Stimulated activated CD8-positive, alpha-beta memory T cell treated with anti-CD3 and anti-CD28 coated beads, Interleukin-2, amount 100 ng/mL, for 48 hours (primary cell): ENCODE results near the gene SRGAP3.
A peak's percentile ranks its signal among the peaks of the same experiment; 100 is the strongest.

Experiments used
- DNase-seq, 2 donors: peaks; one replicate each; pipeline ENCODE4 v3.0.0-alpha.2; 2020; ENCODE audit warnings: low read depth in 2 of 2

SRGAP3 gene

GRCh38 chr3:8987226-8987625, 262.2 kb downstream of the SRGAP3 start:
- no peak for DNase-seq

DNA sequence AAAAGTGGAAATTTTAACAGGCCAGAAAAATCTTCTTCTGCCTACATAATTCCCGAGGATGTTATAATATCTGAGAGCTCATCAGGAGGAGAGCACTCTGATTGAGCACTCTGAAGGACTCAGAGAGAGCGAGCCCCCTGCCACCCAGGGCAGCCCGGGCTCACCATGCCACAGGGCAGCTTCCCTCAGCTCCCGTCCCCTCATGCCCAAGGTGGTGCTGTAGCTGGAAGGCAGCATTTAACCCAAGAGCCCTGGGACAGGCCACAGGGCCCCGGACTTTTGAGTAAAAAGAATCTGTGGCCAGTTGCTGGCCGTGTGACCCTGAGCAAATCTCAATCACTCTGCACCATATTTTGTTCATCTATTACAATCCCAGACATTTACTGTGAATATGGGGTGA, 262.7 kb downstream of the SRGAP3 start:
- DNase-seq, result no peak

GRCh38 chr3:8985876-8986275, 263.6 kb downstream of the SRGAP3 start:
- no peak for DNase-seq

- no peak for DNase-seq
Observed at GRCh38 chr3:8985411-8985831, 264.0 kb downstream of the SRGAP3 start.

DNA sequence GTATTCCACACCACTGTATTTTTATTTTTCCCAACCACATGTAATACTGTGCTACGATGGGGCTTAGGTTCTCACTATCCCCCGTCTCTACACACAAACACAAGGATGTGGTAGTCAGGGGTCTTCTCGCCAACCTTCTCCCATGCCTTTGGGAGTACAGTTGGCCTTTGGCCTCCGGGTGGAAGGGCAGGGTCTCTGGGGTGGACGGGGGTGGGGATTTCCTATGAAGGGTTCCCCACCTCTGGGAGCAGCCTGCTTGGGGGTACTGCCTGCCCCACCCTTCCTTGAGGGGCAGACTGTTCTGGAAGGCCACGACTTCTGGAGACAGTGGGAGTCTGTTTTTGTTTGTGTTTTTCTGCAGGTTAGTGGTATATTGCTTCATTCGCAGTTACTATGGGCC, 264.9 kb downstream of the SRGAP3 start:
- DNase-seq, result no peak

- no peak for DNase-seq
Observed at GRCh38 chr3:8984081-8984480, 265.4 kb downstream of the SRGAP3 start.

DNA sequence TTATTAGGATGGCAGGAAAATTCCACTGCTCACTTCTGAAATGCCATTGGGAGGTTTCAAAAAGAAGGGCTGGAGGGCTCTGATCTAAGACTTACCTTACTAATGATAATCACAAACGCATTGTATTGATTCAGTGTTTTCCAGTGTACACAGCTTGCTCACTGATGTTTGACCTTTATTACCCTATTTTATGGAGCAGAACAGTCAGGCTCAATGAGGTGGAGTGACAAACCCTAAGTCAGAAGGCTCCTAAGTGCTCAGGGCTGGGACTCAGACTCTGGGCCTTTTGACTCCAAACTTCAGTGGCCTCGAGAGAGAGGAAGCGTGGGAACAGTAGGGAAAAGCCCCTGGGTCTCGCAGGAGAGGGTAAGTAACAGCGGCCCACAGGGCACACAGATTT, 265.9 kb downstream of the SRGAP3 start:
- no peak for DNase-seq

DNA sequence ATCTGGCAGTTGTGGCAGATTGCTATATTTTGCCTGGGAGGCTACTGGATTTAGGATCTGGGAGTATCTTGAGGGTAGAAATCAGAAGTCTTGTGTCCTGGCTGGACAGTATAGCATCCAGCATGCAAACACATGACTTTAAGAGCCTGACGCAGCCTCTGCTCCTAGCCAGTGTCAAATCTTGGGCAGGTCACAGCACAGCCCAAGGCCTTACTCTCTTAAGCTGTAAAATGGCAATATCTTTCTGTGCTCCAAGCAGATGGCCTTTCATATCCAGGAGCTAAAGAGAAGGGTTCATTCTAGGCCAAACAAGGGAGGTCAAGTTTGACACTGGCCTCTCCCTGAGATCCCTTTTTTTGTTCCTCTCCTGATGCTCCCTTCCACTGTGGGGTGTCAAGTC, 266.4 kb downstream of the SRGAP3 start:
- no peak for DNase-seq

- DNase-seq, result no peak
Observed at GRCh38 chr3:8982509-8982908, 266.9 kb downstream of the SRGAP3 start.

DNA sequence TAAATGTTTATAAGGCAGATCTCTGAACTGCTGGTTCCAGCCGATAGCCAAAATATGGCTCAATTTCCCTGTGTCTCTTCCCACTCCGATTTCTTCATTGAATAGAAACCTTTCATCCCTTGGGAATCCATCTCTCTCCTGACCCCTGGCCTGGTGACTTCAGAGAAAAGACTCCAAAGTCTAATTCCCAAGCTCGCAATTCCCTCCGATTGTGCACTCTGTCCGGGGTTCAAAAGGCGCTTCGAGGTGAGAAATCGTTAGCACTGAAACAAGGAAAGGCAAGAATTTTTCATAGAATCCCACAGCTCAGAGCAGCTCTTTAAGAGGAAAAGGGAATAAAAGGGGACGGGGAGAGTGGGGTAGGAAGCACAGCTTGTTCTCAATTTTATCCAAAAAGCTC, 267.7 kb downstream of the SRGAP3 start:
- DNase-seq, result no peak

DNA sequence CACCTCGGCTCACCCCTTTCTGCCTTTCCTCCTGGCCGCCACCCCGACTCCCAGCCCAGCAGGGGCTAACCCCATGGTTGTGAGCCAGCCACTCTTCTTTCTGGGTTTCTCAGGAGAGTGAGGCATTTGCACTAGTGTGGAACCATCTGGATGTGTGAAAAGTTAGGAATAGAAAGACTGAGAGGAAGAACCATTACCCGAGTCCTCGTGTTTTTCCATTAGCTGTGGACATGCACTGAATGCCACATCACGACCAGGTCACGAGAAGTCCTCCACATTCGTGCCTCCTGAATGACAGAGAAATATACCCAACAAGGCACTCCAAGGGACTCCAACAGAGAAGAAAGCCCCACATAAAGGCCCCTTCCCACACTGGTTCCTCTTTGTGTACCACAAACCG, 268.1 kb downstream of the SRGAP3 start:
- DNase-seq, result no peak

DNA sequence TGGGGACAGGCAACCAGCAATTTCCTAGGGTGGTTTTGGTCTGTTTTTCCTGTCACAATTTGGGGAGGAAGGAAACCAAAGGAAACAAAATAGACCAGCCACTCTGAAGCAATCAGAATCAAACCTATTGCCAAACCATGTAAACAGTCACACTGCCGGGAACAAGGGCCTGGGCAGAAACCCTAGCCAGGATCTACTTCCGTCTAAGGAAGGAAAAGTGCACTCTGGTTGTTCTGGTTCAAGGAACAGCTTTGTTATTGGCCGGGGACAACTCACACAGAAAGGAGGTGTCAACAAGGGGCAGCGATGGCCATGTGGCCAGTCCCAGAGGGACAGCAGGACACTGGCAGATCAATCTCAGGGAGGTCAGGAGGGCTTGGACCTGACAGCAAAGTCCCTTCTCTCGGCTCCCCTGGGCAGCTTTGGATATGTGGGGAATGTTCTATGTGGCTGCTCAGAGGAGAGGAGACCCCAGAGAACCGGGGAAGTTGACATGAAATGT, 268.6 kb downstream of the SRGAP3 start:
- DNase-seq, result no peak

DNA sequence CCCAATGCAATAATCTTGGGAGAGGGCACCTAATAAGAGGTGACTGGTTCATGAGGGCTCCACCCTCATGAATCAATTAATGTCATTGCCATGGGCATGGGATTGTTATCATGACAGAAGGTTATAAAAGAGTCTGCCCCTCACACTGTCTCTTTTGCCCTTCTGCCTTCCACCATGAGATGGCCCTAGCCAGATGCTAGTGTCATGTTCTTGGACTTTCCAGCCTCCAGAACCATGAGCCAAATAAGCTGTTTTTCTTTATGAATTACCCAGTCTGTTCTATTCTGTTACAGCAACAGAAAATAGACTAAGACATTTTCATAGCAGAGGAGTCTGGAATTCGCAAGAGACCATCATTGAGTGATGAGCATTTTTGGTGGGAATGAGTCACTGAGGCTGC, 270.2 kb downstream of the SRGAP3 start:
- no peak for DNase-seq

DNA sequence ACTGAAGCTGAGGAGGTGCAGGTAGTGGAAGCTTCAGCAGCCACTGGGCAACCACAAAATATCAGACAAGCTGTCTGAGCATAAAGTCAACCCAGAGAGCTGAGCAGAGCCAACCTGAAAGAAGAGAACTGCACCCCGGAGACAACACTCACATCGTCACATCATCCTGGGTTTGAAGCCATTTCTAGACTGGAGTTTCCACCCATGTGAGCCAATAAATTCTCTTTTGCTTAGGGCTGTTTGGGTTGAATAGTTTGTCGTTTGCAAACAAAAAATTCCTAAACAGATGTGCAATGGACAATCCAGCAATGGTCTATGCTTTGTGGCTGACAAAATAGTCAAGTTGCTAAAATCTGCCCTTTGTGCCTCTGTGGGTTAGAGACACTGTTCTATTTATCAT, 270.9 kb downstream of the SRGAP3 start:
- DNase-seq, result no peak

DNA sequence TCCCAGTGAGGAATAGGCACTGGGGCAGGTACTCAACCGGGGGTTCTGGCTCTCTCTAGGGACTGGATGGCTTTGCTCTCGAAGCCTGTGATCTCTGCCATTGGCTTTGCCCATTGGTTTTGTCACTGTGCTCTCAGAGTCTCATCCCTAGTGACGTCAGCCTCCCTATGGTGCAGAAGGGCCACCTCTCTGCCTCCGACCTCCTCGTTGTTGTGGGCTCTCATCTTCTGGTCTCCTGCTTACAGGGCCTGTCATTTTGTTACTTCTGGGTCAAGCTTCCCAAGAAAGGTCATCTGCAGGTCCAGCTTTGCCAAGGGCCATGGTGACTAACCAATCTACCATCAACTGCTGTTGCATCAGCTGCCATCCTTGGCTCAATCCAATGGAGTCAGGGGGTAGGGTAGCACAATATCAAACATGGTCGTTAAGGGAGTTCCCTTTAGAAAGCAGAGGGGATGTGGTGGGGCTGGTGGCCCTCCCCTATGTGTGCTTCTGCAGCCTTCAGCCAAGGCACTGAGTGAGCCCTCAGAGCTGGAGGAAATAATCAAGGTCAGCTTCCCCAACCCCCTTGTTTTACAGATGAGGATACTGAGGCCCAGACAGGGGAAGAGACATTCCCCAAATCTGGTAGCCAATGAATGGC, 272.8 kb downstream of the SRGAP3 start:
- no peak for DNase-seq

DNA sequence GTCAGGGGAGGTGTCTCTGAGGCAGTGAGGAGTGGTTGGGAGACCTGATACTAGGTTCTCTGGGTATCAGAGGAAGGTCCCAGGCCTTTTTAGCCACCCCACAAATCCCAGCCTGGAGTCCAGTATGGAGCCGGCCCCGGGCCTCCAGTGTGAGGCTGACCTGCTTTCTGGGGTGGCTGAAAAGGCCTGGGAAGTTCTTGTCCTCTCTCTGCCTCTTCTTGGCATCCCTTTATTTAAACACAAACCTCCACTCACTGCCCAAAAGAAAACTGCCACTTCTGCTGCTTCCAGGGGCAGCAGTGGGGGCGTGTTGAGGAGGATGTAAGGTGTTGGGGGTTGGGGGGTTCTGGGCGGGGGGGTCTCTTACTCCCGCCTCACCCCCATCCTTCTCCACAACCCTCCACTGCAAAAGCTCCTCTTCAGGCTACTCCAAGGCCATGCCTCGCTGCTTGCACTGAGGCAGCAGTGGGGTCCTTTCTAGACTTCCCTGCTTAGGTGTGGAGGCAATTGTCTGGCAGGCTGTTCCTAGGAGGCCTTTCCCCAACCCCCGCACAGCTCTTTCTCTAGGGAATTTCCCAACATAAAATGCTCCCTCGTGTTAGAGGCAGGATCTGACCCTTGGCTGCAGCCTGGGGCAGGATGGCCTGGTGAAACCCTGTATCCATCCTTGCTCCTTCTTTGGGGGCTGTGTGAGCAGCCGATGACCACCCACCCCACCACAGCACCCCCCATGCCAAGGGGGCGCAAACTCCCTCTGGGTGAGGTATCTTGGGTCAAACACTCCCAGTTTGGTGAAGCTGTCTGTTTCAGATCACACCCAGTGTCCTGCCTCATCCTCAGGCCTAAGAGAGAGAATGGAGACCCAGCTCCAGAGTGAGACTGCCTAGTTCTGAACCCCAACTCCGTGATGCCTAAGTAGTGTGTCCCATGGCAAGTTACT, 274.1 kb downstream of the SRGAP3 start:
- no peak for DNase-seq

- DNase-seq, result no peak
Observed at GRCh38 chr3:8974458-8974857, 275.0 kb downstream of the SRGAP3 start.

DNA sequence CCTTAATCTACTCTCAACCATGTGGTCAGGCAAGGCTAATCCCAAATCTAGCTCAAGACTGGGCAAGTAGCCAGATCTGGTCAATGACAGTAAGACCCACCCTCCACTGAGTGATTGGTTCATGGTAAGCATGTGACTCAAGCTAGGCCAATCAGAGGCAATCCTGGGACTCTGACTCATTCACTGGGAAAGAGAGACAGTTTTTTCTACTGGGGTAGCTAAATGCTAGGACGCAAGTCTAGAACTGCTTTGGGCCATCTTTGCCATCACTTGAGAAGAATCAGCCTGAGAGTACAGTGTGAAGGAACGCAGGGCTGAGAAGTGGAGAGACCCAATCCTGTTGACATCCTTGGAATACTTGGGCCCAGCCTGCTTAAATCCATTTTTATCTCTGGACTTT, 276.8 kb downstream of the SRGAP3 start:
- DNase-seq, result no peak

DNA sequence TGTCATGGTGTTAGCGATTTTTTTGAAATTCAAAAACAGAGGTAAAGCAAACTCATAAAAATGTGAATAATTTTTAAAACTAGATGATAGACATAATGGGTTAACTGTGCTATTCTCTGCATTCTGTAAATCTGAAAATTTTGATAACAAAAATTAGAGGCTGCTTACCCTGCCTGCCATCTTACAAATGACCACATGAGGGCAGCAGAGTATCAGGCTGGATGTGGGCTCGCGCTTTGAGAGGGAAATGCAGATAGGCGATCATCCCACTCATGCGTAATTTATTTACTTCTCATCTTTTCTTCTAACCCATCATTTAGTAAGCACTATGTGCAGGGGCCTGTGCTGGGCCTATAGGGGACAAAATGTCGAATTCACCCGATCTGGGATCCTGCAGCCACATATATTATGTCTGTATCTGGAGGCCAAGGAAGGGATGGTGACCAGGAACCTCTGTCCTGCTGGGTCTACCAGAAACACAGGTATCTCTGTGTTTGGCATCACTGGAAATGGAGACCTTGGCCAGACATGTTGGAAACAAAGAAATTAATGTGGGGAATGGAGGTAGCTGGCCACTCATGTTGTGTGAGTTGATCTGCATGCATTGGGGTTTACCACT, 278.4 kb downstream of the SRGAP3 start:
- peak; percentile 34 to 43 for DNase-seq

DNA sequence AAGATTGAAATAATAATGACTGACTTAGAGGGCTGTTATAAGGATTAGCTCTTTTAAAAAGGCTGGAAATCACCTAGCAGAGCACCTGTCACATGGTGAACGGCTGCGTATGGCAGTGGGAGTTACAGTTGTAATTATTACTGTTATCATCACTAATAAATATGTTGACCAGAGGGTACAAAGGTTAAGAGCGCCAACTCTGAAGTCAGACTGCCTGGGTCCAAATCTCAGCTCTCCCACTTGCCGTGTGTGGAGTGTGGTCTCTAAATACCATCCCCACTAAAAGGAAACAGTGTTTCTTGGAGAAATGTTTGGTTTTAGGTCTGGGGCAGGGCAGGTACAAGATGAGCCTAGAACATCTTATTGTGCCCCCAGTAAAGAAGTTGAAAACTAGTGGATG, 280.2 kb downstream of the SRGAP3 start:
- no peak for DNase-seq

- no peak for DNase-seq
Observed at GRCh38 chr3:8968375-8968882, 281.0 kb downstream of the SRGAP3 start.

GRCh38 chr3:8967553-8967952, 281.9 kb downstream of the SRGAP3 start:
- DNase-seq, result no peak
